GM18873 (cell line): ENCODE data around the gene ANKRD39.

Experiments used
- ATAC-seq: cut with Tn5 transposase; IDR thresholded peaks from one replicate; pipeline ENCODE4 v1.9.1; 2021; ENCODE audit warnings: mild to moderate bottlenecking, moderate library complexity, moderate number of reproducible peaks; ENCODE audit not compliant: unreplicated experiment, low FRiP score

ANKRD39 gene

DNA sequence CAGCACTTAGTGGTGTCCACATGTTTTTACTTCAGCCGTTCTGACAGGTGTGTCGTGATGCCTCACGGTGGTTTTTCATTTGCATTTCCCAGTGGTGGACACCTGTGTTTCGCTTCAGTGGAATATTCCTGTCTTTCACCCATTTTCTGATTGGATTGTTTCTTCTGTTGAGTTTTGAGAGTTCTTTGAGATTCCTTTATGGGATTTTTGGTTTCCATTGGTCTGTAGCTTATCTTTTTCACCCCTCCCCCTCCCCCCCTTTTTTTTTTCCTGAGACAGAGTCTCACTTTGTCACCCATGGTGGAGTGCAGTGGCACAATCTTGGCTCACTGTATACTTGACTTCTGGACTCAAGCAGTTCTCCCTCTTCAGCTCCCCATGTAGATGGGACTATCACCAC is 22.0 kb downstream of the ANKRD39 start:
- no peak for ATAC-seq

DNA sequence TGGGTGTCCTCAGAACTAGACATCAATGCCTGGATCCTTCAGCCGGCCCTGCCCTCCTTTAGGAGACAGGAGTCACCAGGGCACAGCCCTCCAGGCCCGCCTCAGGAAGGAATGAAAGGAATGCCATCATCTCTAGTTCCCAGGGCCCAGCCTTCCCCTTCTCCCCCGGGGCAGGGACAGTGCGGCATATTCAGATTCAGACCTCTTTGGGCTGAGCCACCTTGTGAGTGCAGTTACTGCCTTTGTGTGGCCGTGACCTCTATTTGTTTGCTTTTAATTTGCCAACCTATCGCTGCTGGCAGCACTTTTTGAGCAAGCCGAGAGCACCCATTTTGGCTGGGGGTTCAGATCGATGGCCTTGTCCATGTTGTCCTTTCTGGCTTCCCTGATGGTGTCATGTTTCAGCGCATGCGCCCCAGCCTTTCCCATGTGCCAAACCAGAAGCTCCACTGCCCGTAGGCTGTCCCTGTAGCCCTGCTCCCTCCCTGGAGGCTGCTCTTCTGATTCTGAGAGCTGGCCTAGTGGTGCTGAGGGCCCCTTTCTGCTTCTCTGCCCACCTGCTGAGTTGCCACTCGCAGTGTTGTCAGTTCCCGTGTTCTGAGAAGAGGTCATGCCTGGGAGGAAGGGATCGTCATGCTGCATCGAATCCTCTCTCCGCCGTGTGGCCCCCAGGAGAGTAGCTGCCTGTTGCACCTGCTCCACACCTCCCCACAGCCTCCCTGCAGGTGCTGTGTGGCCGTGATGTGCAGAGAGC is 24.9 kb downstream of the ANKRD39 start:
- no peak for ATAC-seq

DNA sequence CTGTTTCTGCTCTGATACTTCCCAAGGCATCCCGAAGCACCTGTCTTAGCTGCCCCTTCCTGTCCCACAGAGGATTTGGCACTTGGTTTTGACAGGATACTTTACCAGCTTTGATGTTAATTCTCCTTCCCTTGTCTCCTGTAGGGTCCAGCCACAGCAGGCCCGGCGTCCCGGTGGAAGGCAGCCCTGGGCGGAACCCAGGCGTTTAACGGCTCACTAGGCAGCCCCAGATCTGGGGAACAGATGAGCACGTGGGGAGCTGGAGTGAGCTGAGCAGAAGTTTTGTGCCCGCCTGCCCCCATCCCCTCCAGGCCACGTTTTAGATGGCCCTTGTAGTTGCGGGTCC is 25.4 kb downstream of the ANKRD39 start:
- no peak for ATAC-seq

DNA sequence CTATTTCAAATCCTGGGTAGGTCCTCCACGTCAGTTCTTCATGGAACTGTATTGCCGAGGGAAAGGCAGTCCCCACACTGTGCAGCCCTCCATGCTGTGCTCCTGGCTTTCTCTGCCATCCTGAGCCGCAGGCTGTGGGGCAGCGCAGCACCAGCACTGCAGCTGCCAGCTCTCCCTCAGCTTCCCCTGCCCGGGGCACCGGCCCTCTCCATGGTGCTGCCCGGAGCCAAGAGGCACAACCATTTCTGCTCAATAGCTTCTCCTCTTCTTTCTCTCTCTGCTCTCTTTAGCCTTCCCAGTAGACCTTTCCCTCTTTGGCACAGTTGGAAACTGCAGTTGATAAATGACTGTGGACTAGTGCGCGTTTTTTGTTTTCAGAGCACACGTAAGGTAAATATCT is 26.1 kb downstream of the ANKRD39 start:
- ATAC-seq = no peak

DNA sequence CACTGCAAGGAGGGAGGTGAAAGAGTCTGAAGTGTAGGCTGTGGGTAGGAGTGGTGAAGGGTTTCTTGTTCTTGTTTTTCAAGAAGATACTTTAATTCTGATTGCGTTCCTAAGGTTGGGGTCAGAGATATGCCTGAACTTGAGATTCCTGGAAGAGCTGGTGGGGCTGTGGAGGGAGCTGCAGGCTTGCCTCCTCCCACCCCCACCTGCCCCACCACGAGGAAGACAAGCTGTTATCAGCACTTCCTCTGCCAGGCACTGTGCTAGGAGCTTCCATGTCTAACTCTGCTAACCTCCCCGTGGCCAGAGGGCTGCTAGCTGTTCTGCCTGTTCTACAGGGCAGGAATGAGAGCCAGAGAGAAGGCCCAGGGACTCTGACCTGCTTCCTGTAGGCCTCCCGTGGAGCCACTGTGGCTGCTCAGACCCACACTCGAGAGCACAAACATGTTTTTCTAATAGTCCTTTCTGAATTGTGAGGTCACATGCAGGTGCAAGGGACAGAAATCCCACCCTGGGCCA is 27.7 kb downstream of the ANKRD39 start:
- no peak for ATAC-seq

DNA sequence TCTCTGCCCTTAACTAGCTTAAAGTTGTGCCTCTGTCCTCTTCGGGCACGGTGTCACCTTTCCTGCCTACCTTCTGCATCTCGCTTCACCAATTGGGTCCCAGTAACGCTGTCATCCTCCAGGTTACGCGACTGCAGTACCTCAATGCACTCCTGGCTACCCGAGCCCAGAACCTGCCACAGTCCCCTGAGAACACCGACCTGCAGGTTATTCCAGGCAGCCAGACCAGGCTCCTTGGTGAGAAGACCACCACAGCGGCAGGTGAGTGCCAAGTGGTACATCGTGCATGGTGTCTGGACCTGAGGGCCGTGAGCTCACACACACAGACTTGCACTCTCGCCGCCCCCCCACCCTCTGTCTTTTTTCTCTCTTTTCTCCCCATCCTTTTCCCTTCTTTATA is 28.9 kb downstream of the ANKRD39 start:
- ATAC-seq = no peak

DNA sequence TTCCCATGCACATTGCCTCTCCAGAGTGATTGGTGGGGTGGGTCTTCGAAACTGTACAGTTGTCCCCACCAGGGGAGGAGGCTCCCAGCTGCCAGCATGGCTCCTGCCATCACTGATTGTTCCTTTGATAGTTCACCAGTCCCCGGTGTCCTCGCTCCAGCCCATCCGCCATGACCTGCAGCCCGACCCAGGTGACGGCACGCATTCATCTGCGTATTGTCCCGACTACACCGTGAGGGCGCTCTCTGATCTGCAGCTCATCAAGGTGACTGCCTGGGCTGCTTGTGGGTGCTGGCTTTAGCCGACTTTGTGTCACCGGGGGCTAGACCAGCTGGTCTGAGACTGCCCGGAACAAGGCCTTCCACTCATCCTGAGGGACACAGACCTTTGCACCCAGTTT is 29.4 kb downstream of the ANKRD39 start:
- no peak for ATAC-seq

DNA sequence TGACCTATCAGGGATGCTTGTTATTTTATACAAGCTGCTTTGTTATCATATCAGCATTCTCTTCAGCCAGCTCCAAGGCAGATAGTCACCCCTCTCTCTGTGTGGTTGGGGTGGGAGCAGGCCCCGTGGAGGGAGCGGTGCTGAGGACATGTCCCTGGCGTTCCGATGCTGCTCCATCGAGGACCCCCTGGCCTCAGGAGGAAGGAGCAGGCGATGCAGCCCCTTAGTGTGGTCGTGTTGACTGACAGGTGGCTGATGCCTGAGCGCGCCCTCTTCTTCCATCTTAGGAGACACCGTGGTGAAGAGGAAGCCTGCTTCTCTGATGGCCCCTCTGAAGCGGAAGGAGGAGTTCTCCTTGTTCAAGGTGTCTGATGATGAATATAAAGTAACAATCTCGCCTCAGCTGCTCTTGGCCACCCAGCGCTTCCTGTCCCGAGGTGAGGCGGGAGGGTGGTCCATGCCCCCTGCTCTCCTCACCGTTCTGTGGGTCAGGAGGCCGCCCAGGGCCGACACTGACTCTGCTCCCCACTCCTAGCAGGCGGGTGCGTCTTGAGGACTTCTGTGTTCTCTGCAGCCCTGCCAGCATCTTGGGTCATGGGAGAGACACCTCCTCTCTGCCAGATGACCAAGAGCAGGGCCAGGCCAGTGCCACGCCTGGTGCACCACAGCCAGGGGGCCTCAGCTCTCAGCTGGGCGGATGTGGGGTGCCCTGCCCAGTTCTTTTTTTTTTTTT is 31.1 kb downstream of the ANKRD39 start:
- no peak for ATAC-seq

DNA sequence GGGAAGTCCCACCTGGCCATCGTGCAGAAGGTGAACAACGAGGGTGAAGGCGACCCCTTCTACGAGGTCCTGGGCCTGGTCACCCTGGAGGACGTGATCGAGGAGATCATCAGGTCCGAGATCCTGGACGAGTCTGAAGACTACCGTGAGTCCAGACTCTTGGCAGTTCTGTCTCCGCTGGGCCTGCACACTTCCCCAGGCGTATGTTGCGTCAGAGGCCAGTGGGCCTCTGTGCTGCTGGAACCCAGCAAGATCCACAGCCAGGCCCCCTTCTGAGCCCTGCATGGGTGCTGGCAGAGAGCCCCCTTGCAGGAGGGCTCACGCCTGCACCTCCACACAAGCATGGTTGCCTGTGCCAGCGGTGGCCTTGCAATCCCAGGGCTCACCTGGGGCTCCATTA is 32.8 kb downstream of the ANKRD39 start:
- ATAC-seq = no peak

DNA sequence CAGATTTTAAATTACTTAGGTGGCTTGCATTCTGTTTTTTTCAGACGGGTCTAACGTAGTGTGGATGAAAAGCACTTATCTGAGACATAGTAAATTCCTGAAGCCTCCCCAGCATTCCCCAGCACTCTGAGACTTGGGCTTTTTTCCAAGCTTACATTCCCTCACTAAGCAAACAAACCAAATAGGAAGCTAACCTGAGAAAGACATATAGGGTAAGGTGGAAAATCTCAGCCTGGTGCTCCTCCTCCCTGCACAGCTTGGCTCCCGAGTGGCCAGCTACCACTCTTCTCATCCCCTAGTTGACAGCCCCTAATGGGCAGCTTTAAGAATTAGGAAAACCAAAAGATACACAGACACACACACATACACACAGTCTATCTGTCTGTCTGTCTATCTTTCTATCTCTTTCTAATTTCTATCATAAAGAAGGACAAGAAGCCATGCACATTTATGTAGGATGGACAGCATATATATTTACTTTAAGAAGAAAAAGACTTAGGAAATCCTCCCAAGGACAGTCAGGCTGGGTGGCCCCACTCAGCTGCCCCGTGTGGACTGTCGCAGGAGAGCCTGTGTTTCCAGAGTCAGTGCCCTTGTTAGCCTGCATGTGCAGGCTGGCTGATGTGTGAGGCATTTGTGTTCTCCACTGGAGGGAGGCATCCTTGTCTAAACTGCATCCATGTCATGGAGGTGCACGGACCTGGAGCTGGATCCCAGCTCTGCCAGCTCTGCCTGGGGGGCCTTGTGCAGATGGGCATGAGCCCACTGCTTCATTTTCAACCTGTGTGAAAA is 33.5 kb downstream of the ANKRD39 start:
- no peak for ATAC-seq

DNA sequence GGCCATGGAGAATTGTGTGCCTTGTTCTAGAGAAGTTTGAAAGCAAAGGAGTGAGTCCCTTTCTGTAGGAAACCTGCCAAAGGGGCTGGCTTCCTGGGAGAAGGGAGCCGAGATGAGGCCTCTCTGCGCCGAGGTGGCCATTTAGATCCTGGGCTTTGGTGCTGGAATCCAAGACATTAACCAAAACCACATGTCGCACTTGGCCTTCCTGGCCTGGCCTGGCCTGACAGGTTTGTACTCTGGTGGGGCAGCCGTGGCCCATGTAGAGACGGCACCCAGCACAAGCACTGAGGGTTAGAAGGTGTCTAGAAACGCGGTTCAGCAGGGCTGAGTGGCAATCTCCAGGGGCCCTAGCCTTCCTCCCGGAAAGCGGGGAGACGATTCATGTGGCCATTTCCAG is 34.6 kb downstream of the ANKRD39 start:
- no peak for ATAC-seq

DNA sequence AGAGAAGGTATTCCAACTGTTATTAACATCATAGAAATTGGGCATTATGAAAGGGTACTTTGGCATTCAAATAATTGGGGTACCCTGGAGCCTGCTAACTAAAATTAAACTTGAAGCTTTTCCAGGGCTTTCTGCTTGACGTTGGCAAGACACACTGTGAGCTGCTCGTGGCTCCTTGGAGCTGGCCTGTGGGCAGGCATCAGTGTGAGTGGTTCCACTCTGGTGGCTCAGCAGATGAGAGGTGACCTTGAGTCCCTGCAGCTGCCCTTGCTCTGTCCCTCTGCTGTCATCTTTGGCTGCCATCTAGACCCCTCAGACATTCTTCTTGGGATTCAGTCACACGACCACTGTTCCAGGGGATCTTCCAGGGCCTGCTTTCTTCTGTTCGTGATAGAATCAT is 35.0 kb downstream of the ANKRD39 start:
- no peak for ATAC-seq

DNA sequence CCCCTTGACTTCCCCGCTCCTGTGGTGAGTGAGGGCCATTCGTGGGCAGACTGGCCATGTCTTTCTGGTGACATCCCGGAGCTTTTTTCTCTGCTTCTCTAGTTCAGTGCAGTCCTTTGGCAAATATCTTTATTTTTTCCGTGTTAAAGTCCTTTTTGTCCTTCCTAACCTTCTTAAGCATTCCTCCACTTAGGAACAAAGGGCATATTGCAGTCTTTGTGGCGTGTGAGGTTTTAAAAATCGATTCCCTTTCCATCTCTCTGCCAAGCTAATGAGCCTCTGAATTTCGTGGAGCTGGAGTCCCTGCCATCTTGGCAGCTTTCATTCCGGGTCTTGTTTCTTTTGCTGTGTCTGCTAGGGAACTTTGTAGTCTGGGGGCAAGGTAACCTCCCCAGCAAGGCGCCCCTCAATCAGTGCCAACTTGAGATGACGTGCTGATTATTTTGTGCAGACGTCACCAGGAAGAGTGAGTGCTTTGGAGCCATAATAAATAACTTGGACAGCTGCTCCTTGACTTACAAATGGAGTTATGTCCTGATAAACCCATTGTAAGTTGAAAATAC is 36.6 kb downstream of the ANKRD39 start:
- ATAC-seq = no peak

DNA sequence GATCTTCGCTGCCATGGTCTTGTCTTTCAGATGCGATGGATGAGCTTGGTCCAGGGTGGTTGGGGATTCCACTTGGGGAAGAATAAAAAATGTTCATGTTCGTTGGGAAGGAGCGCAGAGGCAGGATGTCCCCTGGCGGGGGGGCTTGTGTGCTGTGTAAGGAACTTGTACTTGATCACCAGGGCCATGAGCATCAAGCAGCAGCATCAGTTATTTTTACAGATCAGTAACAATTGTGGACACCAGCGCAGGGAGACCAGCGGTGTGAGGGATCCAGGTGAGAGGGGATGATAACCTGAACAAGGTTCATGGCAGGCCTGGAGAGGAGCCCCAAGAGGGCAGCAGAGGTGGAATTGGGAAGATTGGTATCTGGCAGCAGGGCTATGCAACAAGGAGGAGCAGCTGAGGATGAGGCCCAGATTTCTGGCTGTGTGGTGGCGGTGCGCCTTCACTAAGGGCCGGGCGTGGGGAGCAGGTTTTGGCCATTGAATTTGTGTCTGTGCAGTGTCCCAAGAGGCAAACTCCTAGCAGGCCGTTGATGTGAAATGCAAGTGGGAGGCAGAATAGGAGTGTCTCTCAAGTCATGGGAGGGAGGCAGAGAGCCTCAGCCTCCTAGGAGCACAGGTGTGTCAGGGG is 37.8 kb downstream of the ANKRD39 start:
- ATAC-seq = no peak

DNA sequence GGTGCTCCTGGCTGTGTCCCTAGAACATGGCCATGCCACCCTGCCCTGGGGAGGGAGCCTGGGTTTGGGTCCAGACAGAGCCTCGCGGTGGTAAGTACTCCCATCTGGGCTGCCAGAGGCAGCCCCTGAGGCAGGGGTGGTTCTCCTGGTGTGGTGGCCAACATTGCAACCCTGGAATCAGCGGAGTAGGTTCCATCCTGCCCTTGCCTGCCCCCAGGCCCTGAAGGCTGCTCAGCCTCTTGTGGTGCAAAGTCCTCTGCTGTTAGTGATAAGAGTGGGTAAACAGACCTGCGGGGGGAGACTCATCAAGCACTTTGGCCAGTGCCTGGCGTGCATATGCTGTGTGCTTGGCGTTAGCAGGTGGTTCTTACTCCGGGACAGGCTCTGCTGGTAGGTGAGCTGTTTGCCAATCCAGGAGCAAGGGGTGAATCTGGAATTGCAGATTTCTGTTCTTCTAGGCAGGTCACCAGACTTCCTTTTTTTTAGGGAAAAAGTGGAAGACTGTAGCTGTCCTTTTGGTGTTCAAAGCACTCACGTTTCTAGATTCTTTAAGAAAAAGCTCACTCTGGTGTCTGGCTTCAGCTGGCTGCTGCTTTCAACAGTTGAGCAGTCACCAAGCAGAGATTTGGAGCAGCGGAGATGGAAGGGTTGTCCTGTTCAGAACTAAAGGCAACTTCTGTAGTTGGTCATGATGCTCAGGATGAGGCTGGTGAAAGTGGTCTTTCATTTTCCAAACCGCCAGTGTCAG is 38.5 kb downstream of the ANKRD39 start:
- no peak for ATAC-seq

DNA sequence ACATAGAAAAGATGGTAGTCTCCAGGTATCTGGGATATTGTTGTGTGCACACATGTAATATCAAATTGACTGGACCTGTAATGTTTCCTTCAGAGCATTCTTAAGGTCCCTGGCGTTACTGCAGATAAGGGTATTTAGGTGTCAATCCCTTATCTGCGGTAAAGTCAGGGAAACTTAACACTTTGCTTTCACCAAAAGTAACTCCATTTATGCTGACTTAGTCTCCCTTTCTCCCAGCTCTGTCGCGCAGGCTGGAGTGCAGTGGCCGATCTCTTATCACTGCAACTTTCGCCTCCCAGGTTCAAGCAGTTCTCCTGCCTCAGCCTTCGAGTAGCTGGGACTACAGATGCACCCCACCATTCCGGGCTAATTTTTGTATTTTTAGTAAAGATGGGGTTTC is 39.9 kb downstream of the ANKRD39 start:
- ATAC-seq = no peak

DNA sequence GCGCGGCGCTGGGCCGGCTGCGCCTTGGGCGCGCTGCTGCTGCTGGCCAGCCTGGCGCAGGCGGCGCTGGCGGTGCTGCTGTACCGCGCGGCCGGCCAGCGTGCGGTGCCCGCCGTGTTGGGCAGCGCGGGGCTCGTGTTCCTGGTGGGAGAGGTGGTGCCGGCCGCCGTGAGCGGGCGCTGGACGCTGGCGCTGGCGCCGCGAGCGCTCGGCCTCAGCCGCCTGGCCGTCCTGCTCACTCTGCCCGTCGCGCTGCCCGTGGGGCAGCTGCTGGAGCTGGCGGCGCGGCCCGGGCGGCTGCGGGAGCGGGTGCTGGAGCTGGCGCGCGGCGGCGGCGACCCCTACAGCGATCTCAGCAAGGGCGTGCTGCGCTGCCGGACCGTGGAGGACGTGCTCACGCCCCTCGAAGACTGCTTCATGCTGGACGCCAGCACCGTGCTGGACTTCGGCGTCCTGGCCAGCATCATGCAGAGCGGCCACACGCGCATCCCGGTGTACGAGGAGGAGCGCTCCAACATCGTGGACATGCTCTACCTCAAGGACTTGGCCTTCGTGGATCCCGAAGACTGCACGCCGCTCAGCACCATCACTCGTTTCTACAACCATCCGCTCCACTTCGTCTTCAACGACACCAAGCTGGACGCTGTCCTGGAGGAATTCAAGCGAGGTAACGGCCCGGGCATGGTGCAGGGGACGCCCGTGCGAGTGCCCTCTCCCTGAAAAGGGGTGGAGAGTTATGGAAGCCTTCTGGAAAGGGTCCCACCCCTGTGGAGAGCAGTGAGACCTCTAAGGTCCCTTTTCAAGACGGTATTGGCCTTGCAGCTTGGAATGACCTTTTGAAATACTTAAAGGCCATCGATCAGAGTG is 40.7 kb downstream of the ANKRD39 start:
- ATAC-seq = peak; percentile 3

DNA sequence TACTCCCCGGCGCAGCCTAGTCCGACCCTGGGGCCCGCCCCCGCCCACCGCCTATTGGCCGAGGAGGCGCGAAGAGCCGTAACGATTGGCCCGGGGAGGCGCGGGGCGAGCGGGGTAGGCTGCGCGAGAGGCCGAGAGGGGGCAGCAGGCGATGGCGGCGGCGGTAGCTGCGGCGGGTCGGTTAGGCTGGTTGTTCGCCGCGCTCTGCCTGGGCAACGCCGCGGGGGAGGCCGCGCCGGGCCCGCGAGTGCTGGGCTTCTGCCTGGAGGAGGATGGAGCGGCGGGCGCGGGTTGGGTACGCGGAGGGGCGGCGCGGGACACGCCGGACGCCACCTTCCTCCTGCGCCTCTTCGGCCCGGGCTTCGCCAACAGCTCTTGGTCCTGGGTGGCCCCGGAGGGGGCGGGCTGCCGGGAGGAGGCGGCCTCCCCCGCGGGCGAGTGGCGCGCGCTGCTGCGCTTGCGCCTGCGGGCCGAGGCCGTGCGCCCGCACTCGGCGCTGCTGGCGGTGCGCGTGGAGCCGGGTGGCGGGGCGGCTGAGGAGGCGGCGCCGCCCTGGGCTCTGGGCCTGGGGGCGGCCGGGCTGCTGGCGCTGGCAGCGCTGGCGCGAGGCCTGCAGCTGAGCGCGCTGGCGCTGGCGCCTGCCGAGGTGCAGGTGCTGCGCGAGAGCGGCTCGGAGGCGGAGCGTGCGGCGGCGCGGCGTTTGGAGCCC is 41.5 kb downstream of the ANKRD39 start, which contains the start of gene CNNM3:
Gene CNNM3, plus strand, starts transcription at position 142 of the 709 bp plus-strand sequence. Its CDS starts 10 bp downstream, at position 152.
- ATAC-seq = peak; percentile 73
